GM23338 (cell line): Measurements from ENCODE around the gene TMEM132A. TPM values are rescaled to one million over a fixed set of nuclear protein-coding genes. Genes with fewer than 3 reads are reported as not detected.

Experiments used
- EZH2 ChIP-seq: fragments of 200-600 bp; sonication (generic); IDR thresholded peaks from one replicate; pipeline ENCODE4 v1.8.0; 2017; ENCODE audit warnings: antibody characterized with exemption, mild to moderate bottlenecking, low read depth; ENCODE audit not compliant: unreplicated experiment
- EZH2phosphoT487 ChIP-seq: fragments of 200-600 bp; sonication (generic); IDR thresholded peaks from one replicate; pipeline ENCODE4 v1.8.1; 2018; ENCODE audit warnings: antibody characterized with exemption; ENCODE audit not compliant: unreplicated experiment
- JUNB ChIP-seq: IDR thresholded peaks from one replicate; pipeline ENCODE4 v1.6.1; 2016; ENCODE audit warnings: antibody characterized with exemption; ENCODE audit not compliant: unreplicated experiment
- NANOG ChIP-seq: IDR thresholded peaks from 2 replicates; pipeline ENCODE4 v1.6.1; 2016; ENCODE audit warnings: antibody characterized with exemption, borderline replicate concordance
- ZNF114 ChIP-seq: fragments of 250-450 bp; sonication (Bioruptor Pico); IDR thresholded peaks from 2 replicates; pipeline ENCODE4 v1.5.0; 2020; ENCODE audit warnings: mild to moderate bottlenecking, moderate library complexity
- polyA plus RNA-seq: library from polyadenylated mRNA; unstranded; fragments of >200 nt; fragmentation: Nextera tagmentation; extraction: Ambion mirVana; gene quantifications from 2 replicates; pipeline ENCODE4 v1.2.1, GENCODE V29; 2016
- total RNA-seq: library from RNA; depleted of rRNA; stranded (reverse); fragments of >200 nt; shearing (Covaris generic); gene quantifications from 2 replicates; pipeline ENCODE4 v1.2.3, GENCODE V29; 2014
- TF ChIP-seq, protein P1 (sequence below): fragments of 250-450 bp; sonication (Bioruptor Pico); IDR thresholded peaks from 2 replicates; pipeline ENCODE4 v1.5.0; 2020; ENCODE audit warnings: mild to moderate bottlenecking, moderate library complexity
- TF ChIP-seq, protein P2 (sequence below): IDR thresholded peaks from one replicate; pipeline ENCODE4 v1.6.1; 2018; ENCODE audit warnings: antibody characterized with exemption; ENCODE audit not compliant: unreplicated experiment
- TF ChIP-seq, protein P3 (sequence below): IDR thresholded peaks from 2 replicates; pipeline ENCODE4 v1.6.1; 2016; ENCODE audit warnings: antibody characterized with exemption

Gene TMEM132A
- total and polyA plus RNA-seq, 2 experiments from 2014 or later = 36.2 to 96.6 TPM

DNA sequence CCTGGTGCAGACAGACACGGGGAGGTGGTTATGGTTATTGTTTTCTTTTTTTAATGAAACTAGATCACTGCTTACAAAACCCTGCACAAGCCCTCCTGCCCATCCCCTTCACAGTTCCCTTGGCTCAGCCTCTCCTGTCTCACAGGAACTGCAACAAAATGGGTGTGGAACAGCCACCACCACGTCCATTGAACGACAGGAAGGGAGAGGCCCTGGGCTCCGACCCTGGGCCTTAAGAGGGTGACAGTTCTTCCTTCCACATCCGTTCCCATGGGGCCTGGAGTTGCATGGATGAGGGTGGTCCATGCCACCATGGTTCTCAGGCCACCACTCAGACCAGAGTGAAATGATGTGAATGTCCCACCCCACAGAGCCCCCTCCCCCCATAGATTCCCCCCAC lies 33.6 kb upstream of the TMEM132A start (continued):
- TF ChIP-seq, protein P1, sequence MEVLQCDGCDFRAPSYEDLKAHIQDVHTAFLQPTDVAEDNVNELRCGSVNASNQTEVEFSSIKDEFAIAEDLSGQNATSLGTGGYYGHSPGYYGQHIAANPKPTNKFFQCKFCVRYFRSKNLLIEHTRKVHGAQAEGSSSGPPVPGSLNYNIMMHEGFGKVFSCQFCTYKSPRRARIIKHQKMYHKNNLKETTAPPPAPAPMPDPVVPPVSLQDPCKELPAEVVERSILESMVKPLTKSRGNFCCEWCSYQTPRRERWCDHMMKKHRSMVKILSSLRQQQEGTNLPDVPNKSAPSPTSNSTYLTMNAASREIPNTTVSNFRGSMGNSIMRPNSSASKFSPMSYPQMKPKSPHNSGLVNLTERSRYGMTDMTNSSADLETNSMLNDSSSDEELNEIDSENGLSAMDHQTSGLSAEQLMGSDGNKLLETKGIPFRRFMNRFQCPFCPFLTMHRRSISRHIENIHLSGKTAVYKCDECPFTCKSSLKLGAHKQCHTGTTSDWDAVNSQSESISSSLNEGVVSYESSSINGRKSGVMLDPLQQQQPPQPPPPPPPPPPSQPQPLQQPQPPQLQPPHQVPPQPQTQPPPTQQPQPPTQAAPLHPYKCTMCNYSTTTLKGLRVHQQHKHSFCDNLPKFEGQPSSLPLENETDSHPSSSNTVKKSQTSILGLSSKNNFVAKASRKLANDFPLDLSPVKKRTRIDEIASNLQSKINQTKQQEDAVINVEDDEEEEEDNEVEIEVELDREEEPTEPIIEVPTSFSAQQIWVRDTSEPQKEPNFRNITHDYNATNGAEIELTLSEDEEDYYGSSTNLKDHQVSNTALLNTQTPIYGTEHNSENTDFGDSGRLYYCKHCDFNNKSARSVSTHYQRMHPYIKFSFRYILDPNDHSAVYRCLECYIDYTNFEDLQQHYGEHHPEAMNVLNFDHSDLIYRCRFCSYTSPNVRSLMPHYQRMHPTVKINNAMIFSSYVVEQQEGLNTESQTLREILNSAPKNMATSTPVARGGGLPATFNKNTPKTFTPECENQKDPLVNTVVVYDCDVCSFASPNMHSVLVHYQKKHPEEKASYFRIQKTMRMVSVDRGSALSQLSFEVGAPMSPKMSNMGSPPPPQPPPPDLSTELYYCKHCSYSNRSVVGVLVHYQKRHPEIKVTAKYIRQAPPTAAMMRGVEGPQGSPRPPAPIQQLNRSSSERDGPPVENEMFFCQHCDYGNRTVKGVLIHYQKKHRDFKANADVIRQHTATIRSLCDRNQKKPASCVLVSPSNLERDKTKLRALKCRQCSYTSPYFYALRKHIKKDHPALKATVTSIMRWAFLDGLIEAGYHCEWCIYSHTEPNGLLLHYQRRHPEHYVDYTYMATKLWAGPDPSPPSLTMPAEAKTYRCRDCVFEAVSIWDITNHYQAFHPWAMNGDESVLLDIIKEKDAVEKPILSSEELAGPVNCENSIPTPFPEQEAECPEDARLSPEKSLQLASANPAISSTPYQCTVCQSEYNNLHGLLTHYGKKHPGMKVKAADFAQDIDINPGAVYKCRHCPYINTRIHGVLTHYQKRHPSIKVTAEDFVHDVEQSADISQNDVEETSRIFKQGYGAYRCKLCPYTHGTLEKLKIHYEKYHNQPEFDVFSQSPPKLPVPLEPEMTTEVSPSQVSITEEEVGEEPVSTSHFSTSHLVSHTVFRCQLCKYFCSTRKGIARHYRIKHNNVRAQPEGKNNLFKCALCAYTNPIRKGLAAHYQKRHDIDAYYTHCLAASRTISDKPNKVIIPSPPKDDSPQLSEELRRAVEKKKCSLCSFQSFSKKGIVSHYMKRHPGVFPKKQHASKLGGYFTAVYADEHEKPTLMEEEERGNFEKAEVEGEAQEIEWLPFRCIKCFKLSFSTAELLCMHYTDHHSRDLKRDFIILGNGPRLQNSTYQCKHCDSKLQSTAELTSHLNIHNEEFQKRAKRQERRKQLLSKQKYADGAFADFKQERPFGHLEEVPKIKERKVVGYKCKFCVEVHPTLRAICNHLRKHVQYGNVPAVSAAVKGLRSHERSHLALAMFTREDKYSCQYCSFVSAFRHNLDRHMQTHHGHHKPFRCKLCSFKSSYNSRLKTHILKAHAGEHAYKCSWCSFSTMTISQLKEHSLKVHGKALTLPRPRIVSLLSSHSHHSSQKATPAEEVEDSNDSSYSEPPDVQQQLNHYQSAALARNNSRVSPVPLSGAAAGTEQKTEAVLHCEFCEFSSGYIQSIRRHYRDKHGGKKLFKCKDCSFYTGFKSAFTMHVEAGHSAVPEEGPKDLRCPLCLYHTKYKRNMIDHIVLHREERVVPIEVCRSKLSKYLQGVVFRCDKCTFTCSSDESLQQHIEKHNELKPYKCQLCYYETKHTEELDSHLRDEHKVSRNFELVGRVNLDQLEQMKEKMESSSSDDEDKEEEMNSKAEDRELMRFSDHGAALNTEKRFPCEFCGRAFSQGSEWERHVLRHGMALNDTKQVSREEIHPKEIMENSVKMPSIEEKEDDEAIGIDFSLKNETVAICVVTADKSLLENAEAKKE (CRISPR knock-in tag) = no peak
- TF ChIP-seq, protein P2, sequence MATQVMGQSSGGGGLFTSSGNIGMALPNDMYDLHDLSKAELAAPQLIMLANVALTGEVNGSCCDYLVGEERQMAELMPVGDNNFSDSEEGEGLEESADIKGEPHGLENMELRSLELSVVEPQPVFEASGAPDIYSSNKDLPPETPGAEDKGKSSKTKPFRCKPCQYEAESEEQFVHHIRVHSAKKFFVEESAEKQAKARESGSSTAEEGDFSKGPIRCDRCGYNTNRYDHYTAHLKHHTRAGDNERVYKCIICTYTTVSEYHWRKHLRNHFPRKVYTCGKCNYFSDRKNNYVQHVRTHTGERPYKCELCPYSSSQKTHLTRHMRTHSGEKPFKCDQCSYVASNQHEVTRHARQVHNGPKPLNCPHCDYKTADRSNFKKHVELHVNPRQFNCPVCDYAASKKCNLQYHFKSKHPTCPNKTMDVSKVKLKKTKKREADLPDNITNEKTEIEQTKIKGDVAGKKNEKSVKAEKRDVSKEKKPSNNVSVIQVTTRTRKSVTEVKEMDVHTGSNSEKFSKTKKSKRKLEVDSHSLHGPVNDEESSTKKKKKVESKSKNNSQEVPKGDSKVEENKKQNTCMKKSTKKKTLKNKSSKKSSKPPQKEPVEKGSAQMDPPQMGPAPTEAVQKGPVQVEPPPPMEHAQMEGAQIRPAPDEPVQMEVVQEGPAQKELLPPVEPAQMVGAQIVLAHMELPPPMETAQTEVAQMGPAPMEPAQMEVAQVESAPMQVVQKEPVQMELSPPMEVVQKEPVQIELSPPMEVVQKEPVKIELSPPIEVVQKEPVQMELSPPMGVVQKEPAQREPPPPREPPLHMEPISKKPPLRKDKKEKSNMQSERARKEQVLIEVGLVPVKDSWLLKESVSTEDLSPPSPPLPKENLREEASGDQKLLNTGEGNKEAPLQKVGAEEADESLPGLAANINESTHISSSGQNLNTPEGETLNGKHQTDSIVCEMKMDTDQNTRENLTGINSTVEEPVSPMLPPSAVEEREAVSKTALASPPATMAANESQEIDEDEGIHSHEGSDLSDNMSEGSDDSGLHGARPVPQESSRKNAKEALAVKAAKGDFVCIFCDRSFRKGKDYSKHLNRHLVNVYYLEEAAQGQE = no peak
- no peak for TF ChIP-seq EZH2phosphoT487
- no peak for TF ChIP-seq JUNB
- TF ChIP-seq ZNF114 (CRISPR knock-in tag) = no peak
- no peak for TF ChIP-seq EZH2
- TF ChIP-seq, protein P3, sequence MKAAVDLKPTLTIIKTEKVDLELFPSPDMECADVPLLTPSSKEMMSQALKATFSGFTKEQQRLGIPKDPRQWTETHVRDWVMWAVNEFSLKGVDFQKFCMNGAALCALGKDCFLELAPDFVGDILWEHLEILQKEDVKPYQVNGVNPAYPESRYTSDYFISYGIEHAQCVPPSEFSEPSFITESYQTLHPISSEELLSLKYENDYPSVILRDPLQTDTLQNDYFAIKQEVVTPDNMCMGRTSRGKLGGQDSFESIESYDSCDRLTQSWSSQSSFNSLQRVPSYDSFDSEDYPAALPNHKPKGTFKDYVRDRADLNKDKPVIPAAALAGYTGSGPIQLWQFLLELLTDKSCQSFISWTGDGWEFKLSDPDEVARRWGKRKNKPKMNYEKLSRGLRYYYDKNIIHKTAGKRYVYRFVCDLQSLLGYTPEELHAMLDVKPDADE = no peak
- TF ChIP-seq NANOG = no peak
